PC-3 (cell line): Measurements from ENCODE around the gene DPH1. TPM values are rescaled to one million over a fixed set of nuclear protein-coding genes. Genes with fewer than 3 reads are reported as not detected.

Experiments
- ATAC-seq: fragments of 200-7000 bp; cut with Tn5 transposase; 2 replicates; pipeline ENCODE4 v1.9.1; 2020; ENCODE audit warnings: mild to moderate bottlenecking, moderate library complexity
- BruUV-seq: library from RNA; stranded (reverse); fragments of 400-500 nt; replicated peaks from 2 replicates; lab custom pipeline; 2021; lab: Mats Ljungman, UMichigan
- CTCF ChIA-PET: fragments of 300-600 bp; sonication (Branson Sonifier 250); formaldehyde crosslinking; loops from one replicate; lab custom pipeline; 2022; ENCODE audit warnings: antibody characterized with exemption; lab: Charles Lee
- POLR2A ChIA-PET: fragments of 300-600 bp; sonication (Branson Sonifier 250); formaldehyde crosslinking; loops from one replicate; lab custom pipeline; 2022; ENCODE audit warnings: antibody characterized with exemption; ENCODE audit not compliant: unreplicated experiment; lab: Charles Lee
- DNase-seq: peaks from one replicate; pipeline ENCODE4 v3.0.0-alpha.2; 2015
- H2AFZ ChIP-seq: fragments of 300-600 bp; sonication (generic); 2 replicates; pipeline ENCODE4 v1.6.0; 2016; ENCODE audit warnings: antibody characterized with exemption, low read length
- H3F3A ChIP-seq: fragments of 300-600 bp; sonication (generic); one replicate; pipeline ENCODE4 v1.6.0; 2017; ENCODE audit warnings: antibody characterized with exemption, low read length, control low read depth, mild to moderate bottlenecking; ENCODE audit not compliant: unreplicated experiment
- H3K27ac ChIP-seq: fragments of 300-600 bp; sonication (generic); 2 replicates; pipeline ENCODE4 v1.5.1; 2016; ENCODE audit warnings: mild to moderate bottlenecking, low read length
- H3K27me3 ChIP-seq: fragments of 300-600 bp; sonication (generic); 2 replicates; pipeline ENCODE4 v1.6.1; 2016; ENCODE audit warnings: low read length, mixed read lengths
- H3K36me3 ChIP-seq: fragments of 300-600 bp; sonication (generic); 2 replicates; pipeline ENCODE4 v1.6.1; 2016; ENCODE audit warnings: low read depth, mixed run types, low read length, mixed read lengths
- H3K4me1 ChIP-seq: fragments of 300-600 bp; sonication (generic); 2 replicates; pipeline ENCODE4 v1.5.1; 2016; ENCODE audit warnings: low read length; ENCODE audit not compliant: insufficient read depth
- H3K4me2 ChIP-seq: fragments of 300-600 bp; sonication (generic); 2 replicates; pipeline ENCODE4 v1.6.0; 2016; ENCODE audit warnings: low read length
- H3K4me3 ChIP-seq: fragments of 300-600 bp; sonication (generic); 2 replicates; pipeline ENCODE4 v1.5.1; 2016; ENCODE audit warnings: mild to moderate bottlenecking, low read length, mixed read lengths
- H3K79me2 ChIP-seq: fragments of 300-600 bp; sonication (generic); 2 replicates; pipeline ENCODE4 v1.6.1; 2017; ENCODE audit warnings: low read length, mixed read lengths
- H3K9ac ChIP-seq: fragments of 300-600 bp; sonication (generic); 2 replicates; pipeline ENCODE4 v1.6.0; 2016; ENCODE audit warnings: mild to moderate bottlenecking, low read length
- H3K9me2 ChIP-seq: fragments of 300-600 bp; sonication (generic); replicated peaks from 2 replicates; pipeline ENCODE4 v1.6.1; 2016; ENCODE audit warnings: mixed run types, low read length, mixed read lengths
- H3K9me3 ChIP-seq: fragments of 300-600 bp; sonication (generic); 2 replicates; pipeline ENCODE4 v1.6.1; 2016; ENCODE audit warnings: low read length, mixed read lengths
- H4K20me1 ChIP-seq: fragments of 300-600 bp; sonication (generic); 2 replicates; pipeline ENCODE4 v1.6.1; 2016; ENCODE audit warnings: low read length, mixed read lengths
- CTCF ChIP-seq: fragments of 300-600 bp; sonication (generic); conservative IDR thresholded peaks from 2 replicates; pipeline ENCODE4 v1.5.1; 2017; ENCODE audit warnings: antibody characterized with exemption, low read depth, mild to moderate bottlenecking, low read length
- EZH2 ChIP-seq: fragments of 300-600 bp; sonication (generic); IDR thresholded peaks from one replicate; pipeline ENCODE4 v1.6.1; 2017; ENCODE audit warnings: antibody characterized with exemption, mild to moderate bottlenecking, low read length; ENCODE audit not compliant: unreplicated experiment
- EZH2phosphoT487 ChIP-seq: fragments of 300-600 bp; sonication (generic); IDR thresholded peaks from 2 replicates; pipeline ENCODE4 v1.6.1; 2018; ENCODE audit warnings: mild to moderate bottlenecking, antibody characterized with exemption, low read length, borderline replicate concordance
- intact Hi-C: fragments of 100-400 bp; cut with micrococcal nuclease; formaldehyde crosslinking; loops from 2 replicates; pipeline ENCODE4 v1.9.0; 2023
- total RNA-seq: library from RNA; depleted of rRNA; stranded (reverse); fragments of >200 nt; gene quantifications from 2 replicates; pipeline ENCODE4 v1.2.3, GENCODE V29; 2014

The DPH1 gene
- total RNA-seq, 1 experiment from 2014 or later = 47.9 TPM

GRCh38 chr17:2060385-2060658, 30.4 kb downstream of the DPH1 start:
- DNase-seq (no peak), ATAC-seq (no peak)
- intact Hi-C loops = no loop called here
- Histone ChIP-seq H2AFZ (no peak overlapping the region), H4K20me1 (no peaks in the 10 kb centered on the region), H3K79me2 (no peaks in the 10 kb centered on the region), H3K9ac (no peak overlapping the region), H3K27ac (no peak overlapping the region), H3K27me3 (no peaks in the 10 kb centered on the region), H3K9me3 (no peaks in the 10 kb centered on the region), H3F3A (no peaks in the 10 kb centered on the region), H3K9me2 (no peaks in the 10 kb centered on the region), H3K4me2 (no peak overlapping the region), H3K4me3 (no peak overlapping the region), H3K4me1 (no peaks in the 10 kb centered on the region), H3K36me3 (no peaks in the 10 kb centered on the region)
- ChIA-PET POLR2A (no interaction called here), CTCF (no interaction called here)
- no TSS peak for BruUV-seq
- TF ChIP-seq CTCF (no peak), EZH2phosphoT487 (no peak), EZH2 (no peak)

- no peaks in the 10 kb centered on the region for H3K9me3 ChIP-seq
- CTCF ChIA-PET = no interaction called here
These were observed 30.9 kb downstream of the DPH1 start for GRCh38 chr17:2060681-2061440.

More at GRCh38 chr17:2060681-2061440, 30.9 kb downstream of the DPH1 start:
- Histone ChIP-seq H3K4me3 (no peak overlapping the region), H3K9ac (no peak overlapping the region), H3K36me3 (no peaks in the 10 kb centered on the region), H3K79me2 (no peaks in the 10 kb centered on the region), H3K27ac (no peak overlapping the region), H3F3A (no peaks in the 10 kb centered on the region), H3K9me2 (no peaks in the 10 kb centered on the region), H3K27me3 (no peaks in the 10 kb centered on the region), H2AFZ (no peak overlapping the region), H3K4me2 (no peak overlapping the region), H4K20me1 (no peaks in the 10 kb centered on the region), H3K4me1 (no peaks in the 10 kb centered on the region)
- POLR2A ChIA-PET = no interaction called here
- DNase-seq (no peak), ATAC-seq (no peak)
- intact Hi-C loops = no loop called here
- TF ChIP-seq EZH2 = no peak
- no peak for TF ChIP-seq EZH2phosphoT487
- TF ChIP-seq CTCF = no peak
- BruUV-seq = no TSS peak
